Left colon (tissue), 2 donors: ENCODE results near the gene ORMDL2. TPM values are rescaled to one million over a fixed set of nuclear protein-coding genes. Genes with fewer than 3 reads are reported as not detected.
"Not testable (repeated sequence)": the region's sequence is repeated elsewhere in the genome, so short reads cannot be mapped to it uniquely, and the experiment has no call there.

Source experiments
- ATAC-seq: fragments of 200-7000 bp; cut with Tn5 transposase; one replicate; pipeline ENCODE4 v1.9.1; 2020; ENCODE audit warnings: mild to moderate bottlenecking, moderate library complexity
- DNase-seq, 2 donors: peaks; one replicate each; pipeline ENCODE4 v3.0.0-alpha.2; 2020
- intact Hi-C, 2 donors: fragments of 100-400 bp; cut with DNase I in 1 of 2; cut with micrococcal nuclease in 1 of 2; formaldehyde crosslinking; loops; one replicate each; pipeline versions ENCODE4 v1.11.2 to v1.14.0; 2022; cut with DNase I, micrococcal nuclease
- total RNA-seq, 2 donors: library from RNA; stranded (reverse); fragmentation: NEBNext Ultra II Directional; extraction: Animal tissue kit (Norgen Biotek cat#: 25700); gene quantifications; one replicate each; pipeline ENCODE4 v1.2.1, GENCODE V29; 2021
- donor health status: DM: no; HTN: no; CAD: no.
- donor health status: DM: yes; HTN: yes; CAD: no.

Gene ORMDL2
- total RNA-seq, 2 donors from 2014 or later, result 64.5 to 82.9 TPM

GRCh38 chr12:55823419-55823818 is 5.6 kb downstream of the ORMDL2 start:
- peak; percentile 33 for ATAC-seq
- no peak for DNase-seq
- intact Hi-C loops, result loop anchor here in 1 of 2 donors (10.0 kb wide), 1 partner anchor 101 kb away; the partner anchor contains the start of gene PYM1

GRCh38 chr12:55824726-55825125 is 6.9 kb downstream of the ORMDL2 start:
- intact Hi-C loops, result loop anchor here in 1 of 2 donors (10.0 kb wide), 1 partner anchor 100 kb away; the partner anchor contains the start of gene PYM1
- ATAC-seq (no peak), DNase-seq (no peak)

- intact Hi-C loops, result loop anchor here in 1 of 2 donors (10.0 kb wide), 1 partner anchor 97 kb away; the partner anchor contains the start of gene PYM1
- DNase-seq, result no peak
Measured at GRCh38 chr12:55827806-55828205, 10.0 kb downstream of the ORMDL2 start.

GRCh38 chr12:55828357-55828756 is 10.5 kb downstream of the ORMDL2 start:
- no peak for ATAC-seq
- DNase-seq, result no peak
- intact Hi-C loops, result loop anchor here in 1 of 2 donors (10.0 kb wide), 1 partner anchor 96 kb away; the partner anchor contains the start of gene PYM1

More at GRCh38 chr12:55827806-55828205, 10.0 kb downstream of the ORMDL2 start:
- ATAC-seq, result no peak

GRCh38 chr12:55829967-55830600 is 12.2 kb downstream of the ORMDL2 start:
- DNase-seq, result peak; percentile 57 to 70
- peak; percentile 45 for ATAC-seq
- intact Hi-C loops, result loop anchor here in 1 of 2 donors (10.0 kb wide), 1 partner anchor 95 kb away; the partner anchor contains the start of gene PYM1

- ATAC-seq (peak; percentile 55), DNase-seq (peak; percentile 82 to 86)
- intact Hi-C loops, result no loop called here
Measured at GRCh38 chr12:55830601-55831446, 13.0 kb downstream of the ORMDL2 start.

GRCh38 chr12:55831447-55831815 is 13.6 kb downstream of the ORMDL2 start:
- DNase-seq, result no peak
- intact Hi-C loops, result no loop called here
- ATAC-seq, result no peak

GRCh38 chr12:55833056-55833455 is 15.2 kb downstream of the ORMDL2 start:
- ATAC-seq (no peak), DNase-seq (no peak)
- intact Hi-C loops, result no loop called here

- intact Hi-C loops, DNase-seq, ATAC-seq: not testable (repeated sequence)
Measured at GRCh38 chr12:55834400-55834799, 16.6 kb downstream of the ORMDL2 start.

GRCh38 chr12:55838361-55838760 is 20.5 kb downstream of the ORMDL2 start:
- no peak for ATAC-seq
- DNase-seq, result no peak
- intact Hi-C loops, result no loop called here

- no peak for ATAC-seq
- no peak for DNase-seq
- intact Hi-C loops, result no loop called here
Measured at GRCh38 chr12:55839345-55840140, 21.7 kb downstream of the ORMDL2 start.

GRCh38 chr12:55840581-55841351 is 22.9 kb downstream of the ORMDL2 start:
- ATAC-seq, result no peak
- intact Hi-C loops, result no loop called here
- no peak for DNase-seq

- ATAC-seq (no peak), DNase-seq (no peak)
- intact Hi-C loops, result no loop called here
Measured at GRCh38 chr12:55842681-55843429, 25.0 kb downstream of the ORMDL2 start, which contains the start of gene MMP19. Gene MMP19, minus strand, starts transcription at chr12:55842936. Its CDS starts 106 bp downstream, at chr12:55842830.

GRCh38 chr12:55843431-55843830 is 25.6 kb downstream of the ORMDL2 start:
- intact Hi-C loops, result no loop called here
- no peak for ATAC-seq

GRCh38 chr12:55844961-55845360 is 27.1 kb downstream of the ORMDL2 start:
- DNase-seq (no peak), ATAC-seq (no peak)
- intact Hi-C loops, result no loop called here

More at GRCh38 chr12:55843431-55843830, 25.6 kb downstream of the ORMDL2 start:
- no peak for DNase-seq

- ATAC-seq, result no peak
- intact Hi-C loops, result no loop called here
Measured at GRCh38 chr12:55845361-55845760, 27.5 kb downstream of the ORMDL2 start.

GRCh38 chr12:55845785-55846496 is 28.1 kb downstream of the ORMDL2 start:
- DNase-seq (no peak), ATAC-seq (no peak)
- intact Hi-C loops, result no loop called here

More at GRCh38 chr12:55845361-55845760, 27.5 kb downstream of the ORMDL2 start:
- DNase-seq, result no peak
